ENCODE results near the gene RAI2.
"Not testable (repeated sequence)": the region's sequence is repeated elsewhere in the genome, so short reads cannot be mapped to it uniquely, and the experiment has no call there.

RAI2 gene

DNA sequence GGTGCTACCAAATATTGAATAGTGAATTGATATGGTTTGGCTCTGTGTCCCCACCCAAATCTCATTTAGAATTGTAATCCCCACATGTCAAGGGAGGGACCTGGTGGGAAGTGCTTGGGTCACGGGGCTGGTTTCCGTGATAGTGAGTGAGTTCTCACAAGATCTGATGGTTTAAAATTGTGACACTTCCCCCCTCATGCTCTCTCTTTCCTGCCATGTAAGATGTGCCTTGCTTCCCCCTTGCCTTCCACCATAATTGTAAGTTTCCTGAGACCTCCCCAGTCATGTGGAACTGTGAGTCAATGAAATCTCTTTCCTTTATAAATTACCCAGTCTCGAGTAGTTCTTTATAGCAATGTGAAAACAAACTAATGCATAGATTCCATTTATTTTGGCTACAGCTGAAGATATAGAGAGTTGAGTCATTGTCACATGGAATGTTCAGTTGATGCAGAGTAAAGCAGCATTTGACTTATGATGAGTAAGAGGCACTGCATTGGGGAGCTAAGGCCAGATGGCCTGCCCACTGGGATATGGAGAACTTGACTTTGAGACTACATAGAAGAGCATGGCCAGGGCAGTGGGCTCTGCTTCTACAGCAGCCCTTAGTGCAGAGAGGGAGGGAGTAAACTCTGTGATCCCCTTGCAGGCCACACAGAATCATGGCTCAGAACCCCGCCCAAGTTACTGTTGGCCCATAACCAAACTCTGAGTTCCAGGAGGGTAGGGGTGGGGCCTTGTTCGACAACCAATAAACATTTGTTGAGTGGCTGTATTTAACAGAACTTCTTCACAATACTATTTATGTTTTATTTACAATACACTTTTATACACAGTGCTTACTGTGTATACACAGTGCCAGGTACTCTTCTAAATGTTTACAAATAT, 34.2 kb downstream of the RAI2 start:
- DNase-seq, result no peak

DNA sequence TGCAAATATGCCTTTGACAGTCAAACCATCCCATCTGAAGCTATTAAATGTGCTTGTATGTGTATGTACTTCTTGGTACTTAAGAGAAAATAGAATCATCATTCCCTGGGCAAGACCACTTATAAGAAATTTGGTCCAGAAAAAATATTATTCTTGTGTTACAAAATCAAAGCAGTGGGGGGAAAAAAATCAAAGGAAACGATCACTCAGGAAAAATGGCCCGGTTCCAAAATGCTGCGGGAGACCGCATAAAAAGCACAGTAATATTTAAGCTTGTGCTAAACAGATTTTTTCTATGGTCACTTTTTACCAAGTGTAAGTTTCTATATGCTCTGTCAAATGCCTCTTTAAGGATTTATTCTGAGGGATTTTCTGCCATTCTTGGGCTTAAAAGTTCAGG, 36.1 kb downstream of the RAI2 start:
- DNase-seq, result no peak

DNA sequence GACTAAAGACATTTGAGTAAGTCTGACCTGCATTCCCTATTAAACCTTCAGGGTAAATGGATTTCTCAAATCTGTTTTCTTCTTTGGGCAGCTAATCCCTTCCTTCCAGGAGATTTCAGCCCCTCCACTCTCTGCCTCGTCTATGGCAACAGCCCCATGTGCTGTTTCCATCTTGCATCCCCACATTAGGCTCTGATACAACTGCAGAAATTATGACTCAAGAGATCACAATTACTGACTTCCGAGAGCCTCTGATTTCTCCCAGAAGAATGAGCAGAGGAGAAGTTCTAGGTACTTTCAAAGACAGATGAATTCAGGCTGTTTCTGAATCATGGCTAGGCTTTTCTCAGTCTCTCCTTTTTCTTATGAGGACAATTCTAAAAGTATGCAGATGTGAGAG, 38.7 kb downstream of the RAI2 start:
- no peak for DNase-seq

DNA sequence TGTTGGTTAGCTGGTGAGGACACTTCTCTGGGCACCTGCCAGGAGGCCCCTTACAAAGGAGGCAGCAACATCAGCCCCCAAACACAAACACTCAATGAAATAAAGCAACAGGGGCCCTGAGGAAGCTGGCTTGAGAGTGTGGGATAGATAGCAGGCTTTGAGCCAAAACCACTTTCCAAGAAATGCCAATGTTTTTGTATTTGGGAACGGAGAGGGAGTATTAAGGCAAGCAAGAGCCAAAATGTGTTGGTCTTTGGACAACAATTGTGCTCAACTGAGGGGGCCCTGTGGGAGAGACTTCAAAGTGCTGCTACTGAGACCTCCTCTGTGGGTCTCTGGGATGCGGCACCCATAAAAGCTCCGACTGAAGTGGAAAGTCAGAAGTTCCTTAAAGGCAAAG, 41.0 kb downstream of the RAI2 start:
- no peak for DNase-seq

DNA sequence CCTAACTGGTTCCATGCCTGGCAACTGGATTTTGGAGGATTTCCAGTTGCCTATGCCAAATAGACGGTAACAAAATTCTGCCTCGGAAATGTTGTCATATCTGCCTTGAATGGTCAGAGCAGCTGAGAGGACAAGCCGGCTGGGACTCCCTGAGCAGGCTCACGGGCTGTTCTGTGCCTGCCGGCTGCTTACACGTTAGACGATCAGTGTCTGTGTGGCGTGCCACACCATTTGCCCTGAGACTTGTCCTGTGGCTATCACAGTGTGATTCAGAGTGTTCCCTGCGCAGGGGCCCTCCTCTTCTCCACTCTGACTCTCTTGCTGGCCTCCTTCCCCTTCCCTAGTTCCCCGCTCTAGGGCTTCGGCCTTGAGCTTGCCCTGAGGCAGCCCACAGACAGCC, 42.4 kb downstream of the RAI2 start:
- no peak for DNase-seq

DNA sequence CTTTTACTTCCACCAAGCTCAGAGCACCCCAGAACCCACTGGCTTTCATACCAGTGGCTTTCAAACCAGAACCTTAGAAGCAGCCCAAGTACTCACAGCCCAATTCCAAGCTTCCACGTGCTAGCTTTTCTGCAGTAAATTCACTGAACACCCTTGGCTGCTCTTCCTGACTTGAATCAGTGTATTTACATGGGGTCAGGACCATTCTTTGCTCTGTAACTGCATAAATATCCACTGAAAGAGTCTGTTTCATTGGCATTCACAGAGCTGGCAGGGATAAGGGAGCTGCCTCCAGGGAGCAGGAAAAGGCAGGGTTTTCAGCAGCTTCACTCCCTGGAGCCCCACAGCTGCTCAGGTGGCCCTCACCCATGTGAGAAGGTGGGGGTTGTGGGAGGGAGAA, 43.8 kb downstream of the RAI2 start:
- no peak for DNase-seq

DNA sequence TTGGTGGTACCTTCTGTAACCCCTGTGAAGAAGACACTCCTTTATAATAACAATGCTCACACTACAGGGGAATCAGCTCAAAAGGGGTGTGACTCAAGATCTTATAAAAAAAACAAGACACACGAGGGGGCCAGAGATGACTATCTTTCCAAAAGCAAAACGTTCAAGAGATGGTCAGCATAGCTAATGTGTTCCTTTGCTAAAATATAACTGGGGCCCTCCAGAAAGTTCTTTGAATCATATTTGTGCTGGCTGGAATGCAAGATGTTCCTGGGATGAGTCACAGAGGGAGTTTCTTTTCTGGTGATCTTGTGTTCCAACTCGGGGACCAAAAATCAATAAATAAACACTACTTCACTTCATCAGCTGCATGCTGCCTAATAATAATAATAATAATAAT, 46.5 kb downstream of the RAI2 start:
- no peak for DNase-seq

DNA sequence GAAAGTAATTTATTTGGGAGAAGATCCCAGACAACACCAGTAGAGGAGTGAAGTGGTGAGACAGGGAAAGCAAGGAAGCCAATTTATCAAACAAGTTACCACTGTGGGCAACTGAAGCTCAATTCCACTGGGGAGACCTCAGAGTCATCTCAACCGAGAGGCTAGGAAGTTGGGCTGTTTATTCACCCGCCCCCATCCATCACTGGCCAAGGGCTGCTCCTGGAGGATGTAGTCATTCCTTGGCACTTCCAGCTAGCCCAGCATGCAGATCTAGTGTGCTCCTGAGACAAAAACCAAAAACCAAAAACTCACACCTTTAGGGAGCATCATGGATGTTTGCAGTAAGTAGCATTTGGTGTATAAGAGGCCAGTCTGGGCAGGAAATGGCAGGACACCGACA, 47.0 kb downstream of the RAI2 start:
- no peak for DNase-seq

DNA sequence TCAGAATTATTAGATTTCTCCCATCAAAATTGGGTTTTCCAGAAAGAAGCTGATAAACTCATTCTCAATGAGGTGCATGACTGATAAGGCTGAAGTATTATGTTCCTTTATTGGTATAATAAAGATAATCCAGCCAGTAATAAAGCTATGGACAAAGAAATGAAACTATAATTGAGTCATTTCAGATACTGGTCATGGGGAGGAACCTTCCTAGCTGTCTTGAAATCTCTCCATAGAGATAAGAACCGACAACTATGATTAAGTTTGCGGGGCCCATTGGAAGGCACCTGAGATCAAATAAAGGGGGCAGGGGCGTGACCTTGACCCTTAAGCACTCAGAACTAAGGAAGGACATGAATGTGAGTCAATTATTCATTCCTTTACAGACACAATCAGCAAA, 47.8 kb downstream of the RAI2 start:
- no peak for DNase-seq

DNA sequence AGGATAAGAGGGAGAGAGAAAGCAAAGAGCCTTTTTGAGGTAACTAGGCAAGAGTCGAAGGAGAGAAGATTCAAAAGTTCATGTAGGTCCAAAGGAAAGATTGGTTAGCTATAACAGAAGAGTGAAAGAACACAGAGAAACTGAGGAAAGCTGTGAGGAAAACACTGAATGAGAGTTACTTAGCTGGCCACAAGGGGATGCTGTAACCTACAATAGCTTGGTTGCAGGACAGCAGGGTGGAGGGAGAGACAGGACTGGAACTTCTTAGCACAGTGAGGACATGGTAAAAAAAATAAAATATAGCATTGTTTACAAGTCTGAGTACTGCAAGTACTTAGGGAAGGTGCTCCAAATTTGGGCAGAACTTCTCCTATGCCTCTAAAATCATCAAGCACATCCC, 48.3 kb downstream of the RAI2 start:
- no peak for DNase-seq

DNA sequence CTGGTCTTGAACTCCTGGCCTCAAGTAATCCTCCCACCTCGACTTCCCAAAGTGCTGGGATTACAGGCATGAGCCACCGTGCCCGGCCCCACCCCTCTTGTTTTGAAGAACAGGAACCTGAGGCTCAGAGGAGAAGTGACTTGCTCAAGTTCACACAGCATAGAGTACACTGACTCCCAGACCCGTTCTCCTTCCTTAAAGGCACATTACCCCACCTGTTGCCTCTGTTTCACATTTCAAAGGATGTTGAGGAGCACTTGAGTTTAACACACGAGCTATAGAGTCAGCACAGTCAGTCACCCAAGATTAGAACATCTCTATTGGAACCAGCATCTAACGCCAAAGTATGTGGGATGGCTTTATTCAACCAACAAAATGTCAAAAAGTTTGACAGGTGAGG, 51.1 kb downstream of the RAI2 start:
- no peak for DNase-seq

DNA sequence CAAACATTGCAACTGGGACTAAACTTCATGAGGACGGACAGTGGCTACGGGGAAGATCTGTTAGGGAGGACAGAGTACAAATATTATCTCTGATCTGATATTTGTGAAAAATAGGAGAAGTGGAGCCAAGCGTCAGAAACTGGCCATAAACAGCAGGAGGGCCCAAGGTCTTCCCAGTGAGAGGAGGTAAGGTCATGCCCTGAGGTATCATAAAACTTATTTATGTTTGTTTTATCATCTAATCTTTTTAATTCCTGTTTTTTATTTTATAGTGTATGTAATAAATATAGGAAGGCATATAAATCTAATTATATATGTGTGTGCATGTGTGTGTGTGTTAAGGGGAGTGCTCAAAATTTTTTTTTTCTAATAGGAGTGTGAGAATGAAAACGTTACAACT, 51.8 kb downstream of the RAI2 start:
- no peak for DNase-seq

DNA sequence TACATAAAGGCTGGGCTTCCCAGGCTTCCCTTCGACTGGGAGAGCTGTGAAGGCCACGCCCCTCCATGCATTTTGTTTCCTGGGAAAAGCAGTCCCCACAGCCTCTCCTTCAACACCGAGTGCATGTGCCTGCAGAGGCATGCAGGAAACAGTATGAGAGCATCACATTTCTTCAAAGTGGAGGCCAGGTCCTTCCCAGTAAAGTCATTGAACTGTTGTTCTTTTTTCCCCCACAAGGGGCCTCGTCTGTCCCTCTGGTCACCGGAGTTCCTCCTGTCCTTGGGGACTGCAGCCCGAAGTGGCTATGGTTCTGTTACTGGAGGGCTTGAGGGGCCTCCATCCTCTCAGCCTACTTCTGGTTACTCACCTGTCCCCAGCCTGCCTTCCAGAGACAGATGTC, 56.0 kb downstream of the RAI2 start:
- DNase-seq, result no peak

DNA sequence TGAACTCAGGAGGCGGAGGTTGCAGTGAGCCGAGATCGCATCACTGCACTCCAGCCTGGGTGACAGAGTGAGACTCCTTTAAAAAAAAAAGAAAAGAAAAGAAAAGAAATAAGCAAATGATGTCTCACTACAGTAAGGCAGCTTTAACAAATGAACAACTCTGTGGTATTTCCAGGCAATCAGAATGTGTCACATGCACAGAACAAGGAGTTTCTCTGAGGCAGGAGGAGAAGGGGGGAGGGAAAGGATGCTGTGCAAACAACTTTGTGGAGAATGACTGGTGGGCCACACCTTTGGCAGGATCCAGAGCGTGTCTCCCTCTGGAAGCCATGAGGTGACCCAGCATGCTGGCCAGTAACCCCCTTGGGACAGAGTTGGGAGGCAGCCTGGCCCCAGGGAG, 57.6 kb downstream of the RAI2 start:
- DNase-seq, result no peak

DNA sequence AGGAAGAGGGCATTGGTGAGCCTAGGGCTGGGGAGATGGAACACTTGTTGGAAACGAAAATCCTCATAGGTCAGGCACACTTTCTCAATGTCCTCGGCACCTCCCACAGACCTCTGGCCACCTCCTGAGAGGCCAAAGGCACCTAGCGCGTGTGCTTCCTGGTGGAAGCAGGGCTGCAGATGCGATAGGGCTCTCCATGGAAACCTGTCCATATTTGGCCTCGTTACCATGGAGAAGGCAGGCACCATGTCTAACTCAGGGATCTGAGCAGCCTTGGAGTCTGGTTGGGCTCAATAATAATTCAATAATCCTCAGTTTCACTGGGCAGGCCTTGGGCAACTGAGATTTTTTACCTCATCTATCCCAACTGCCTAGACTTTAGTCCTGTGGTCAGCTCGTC, 58.3 kb downstream of the RAI2 start:
- no peak for DNase-seq

DNA sequence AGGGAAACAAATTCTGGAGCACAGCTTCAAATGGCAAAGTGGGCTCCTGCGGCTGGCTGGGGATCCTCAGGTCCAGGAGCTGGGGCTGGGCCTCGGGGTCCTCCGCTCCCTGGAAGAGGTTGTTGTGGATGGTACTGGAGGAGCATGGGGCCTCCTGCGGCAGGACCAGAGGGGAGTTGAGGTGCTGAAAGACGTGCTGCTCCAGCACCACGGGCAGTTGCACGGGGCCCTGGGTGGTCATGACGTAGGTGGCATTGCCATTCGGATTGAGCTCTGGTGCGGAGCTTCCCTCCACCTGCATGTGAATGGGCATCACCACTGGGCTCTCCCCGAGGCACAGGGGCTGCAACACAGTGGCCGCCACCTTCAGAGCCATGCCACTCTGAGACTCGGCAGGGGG, 59.7 kb downstream of the RAI2 start:
- DNase-seq, result no peak

DNA sequence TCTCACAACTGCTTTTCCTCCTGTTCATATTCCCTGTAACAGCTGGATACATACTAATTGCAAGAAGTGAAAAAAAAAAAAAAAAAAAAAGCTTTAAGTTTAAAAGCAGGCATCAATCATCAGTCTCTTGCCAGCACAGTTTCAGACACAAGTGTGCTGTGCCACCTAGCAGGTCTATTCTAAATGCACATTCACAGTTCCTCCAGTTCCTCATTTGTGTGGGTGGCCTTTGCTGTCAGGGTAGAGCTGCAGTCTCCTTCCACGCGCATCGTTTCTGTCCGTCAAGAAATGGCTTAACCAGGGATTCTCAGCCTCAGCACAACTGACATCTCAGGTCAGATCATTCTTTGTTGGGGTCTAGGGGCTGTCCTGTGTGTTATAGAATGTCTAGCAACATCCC, 62.2 kb downstream of the RAI2 start:
- no peak for DNase-seq

DNA sequence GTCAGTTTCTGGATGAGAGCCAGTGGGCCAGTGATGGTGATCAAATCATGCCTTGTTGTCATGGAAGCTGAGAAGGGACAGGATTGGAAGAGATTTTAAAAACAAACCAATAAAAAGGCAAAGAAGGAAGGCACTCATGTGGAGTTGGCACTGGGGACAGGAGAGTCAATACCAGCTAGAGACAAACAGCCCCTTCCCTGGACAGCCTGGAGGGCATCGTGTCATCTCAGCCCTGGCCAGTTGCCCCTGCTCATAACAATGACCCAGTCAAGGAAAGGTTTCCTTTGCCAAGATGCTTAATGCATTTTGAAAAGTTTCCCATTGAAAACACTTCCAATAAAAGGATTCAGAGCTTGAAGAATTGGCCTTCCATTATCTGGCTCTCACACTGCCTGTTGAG, 68.3 kb downstream of the RAI2 start:
- DNase-seq, result no peak

DNA sequence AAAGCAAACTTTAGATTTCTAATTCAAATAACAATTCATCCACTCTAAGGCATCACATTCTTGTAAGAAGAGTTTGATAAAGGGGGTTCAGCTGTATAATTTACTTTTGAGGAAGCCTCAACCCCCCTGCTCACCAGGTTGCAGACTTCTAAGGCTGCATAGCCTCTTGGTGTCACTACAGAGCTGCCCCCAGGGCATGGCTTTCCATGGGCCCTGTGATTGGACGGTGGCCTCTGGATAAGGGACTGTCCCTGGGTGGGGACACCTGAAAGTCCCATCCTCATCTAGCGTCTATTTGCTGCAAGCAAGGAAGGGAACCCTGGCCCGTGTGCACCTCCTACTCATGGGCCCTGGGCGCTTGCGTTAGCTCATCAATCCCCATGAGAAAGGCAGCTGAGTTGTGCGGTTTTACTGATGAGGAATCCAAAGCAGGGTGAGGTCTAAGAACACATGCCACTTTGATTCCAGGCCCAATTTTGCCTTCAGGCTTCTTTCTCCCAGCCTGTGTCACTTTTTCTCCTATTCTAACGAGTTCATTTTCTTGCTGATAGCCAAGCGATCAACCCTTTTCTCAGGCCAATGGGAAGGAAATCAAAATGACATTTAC, 72.0 kb downstream of the RAI2 start:
- no peak for DNase-seq

DNA sequence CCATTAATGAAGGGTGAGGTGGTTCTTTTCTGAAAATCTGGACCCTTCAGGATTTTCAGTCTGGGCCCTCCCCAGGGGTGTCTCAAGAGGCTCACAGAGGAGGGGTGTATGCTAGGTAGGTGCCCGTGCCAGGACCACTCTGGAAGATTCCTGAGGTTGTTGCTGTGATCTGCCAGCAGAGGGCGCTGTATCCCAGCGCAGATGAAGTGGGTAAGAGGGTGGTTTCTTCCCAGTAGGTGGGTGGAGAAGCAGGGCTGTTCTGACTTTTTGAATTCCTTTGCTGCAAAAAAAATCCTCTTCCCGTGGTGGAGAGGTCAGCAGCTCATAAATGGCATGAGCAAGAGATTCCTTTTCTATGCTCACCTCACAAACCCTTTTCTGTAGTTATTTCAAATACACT, 72.7 kb downstream of the RAI2 start:
- DNase-seq, result peak; percentile 36

DNA sequence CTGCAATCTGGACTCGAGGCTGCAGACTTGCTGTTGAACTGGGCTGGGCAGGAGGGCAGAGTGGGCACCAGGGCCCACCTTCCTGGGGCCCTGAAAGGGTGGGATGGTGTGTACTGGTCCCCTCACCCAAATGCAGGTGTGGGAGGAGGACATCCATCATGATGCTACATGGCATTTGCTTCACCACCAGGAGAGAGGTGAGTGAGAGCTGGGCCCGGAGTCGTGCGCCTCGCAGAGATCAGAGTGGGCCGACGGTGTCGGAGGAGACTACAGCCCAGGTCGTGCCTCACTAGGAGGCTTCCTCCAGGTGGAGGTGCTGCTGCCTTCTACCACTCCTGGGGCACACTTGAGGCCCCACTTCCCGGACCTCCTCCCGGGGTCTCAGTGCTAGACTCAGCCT, 73.5 kb downstream of the RAI2 start:
- no peak for DNase-seq

DNA sequence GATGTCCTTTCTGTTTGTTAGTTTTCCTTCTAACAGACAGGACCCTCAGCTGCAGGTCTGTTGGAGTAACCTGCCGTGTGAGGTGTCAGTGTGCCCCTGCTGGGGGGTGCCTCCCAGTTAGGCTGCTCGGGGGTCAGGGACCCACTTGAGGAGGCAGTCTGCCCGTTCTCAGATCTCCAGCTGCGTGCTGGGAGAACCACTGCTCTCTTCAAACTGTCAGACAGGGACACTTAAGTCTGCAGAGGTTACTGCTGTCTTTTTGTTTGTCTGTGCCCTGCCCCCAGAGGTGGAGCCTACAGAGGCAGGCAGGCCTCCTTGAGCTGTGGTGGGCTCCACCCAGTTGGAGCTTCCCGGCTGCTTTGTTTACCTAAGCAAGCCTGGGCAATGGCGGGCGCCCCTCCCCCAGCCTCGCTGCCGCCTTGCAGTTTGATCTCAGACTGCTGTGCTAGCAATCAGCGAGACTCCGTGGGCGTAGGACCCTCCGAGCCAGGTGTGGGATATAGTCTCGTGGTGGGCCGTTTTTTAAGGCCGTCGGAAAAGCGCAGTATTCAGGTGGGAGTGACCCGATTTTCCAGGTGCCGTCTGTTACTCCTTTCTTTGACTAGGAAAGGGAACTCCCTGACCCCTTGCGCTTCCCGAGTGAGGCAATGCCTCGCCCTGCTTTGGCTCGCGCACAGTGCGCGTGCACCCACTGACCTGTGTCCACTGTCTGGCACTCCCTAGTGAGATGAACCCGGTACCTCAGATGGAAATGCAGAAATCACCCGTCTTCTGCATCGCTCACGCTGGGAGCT, 74.3 kb downstream of the RAI2 start:
- DNase-seq, result not testable (repeated sequence)

DNA sequence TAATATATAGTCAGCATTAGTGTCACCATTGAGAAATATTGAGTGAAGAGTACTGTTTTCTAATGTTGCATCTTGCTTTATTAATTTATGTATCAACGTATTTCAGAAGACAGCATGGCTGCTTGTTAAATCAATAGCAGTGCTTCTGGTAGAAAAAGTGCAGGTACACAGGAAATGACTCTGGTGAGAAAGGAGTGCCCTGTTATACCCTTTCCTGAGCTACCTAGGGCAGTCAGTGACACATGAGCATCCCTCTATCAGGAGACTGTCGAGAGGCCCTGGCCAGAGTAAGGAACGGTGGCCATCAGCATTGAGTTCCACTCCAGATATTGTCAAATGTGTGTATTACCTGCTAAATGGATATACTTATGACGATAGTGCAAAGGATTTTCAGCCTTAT, 81.7 kb downstream of the RAI2 start:
- no peak for DNase-seq

DNA sequence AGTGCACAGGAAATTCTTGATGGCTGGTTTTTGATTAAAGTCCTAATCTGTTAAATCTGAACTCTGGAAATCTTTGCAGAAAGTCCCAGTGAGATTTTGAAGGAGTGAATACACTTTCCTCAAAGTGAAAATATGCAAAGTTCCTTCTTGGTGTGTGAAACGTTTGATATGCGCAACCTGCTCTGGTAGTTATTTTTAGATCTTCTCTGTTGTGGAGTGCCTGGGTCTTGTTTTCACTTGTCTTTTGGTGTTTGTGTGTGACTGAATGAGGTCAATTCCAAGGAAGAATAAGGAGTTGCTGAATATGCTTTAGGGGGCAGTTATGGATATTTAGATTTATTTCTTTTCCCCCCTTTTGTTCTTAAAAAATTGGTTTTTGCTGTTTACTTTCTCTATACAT, 82.1 kb downstream of the RAI2 start:
- no peak for DNase-seq
